ENCODE measurements around the gene PTDSS2.
"Not testable (repeated sequence)": the region's sequence is repeated elsewhere in the genome, so short reads cannot be mapped to it uniquely, and the experiment has no call there.

The PTDSS2 gene

DNA sequence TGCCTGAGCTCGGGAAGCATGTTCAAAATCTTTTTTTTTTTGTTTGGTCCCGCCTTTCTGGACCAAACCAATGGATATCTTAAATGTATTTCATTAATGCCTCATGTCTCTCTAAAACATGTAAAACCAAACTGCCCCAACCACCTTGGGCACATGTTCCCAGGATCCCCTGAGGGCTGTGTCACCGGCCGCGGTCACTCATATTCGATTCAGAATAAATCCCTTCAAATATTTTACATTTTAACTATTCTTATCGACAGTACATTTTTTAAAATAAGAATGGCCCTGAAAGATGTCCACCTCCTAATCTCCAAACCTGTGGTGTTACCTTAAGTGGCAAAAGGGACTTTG, 54.9 kb downstream of the PTDSS2 start:
- no peak for DNase-seq (ENCODE audit: low read depth in 4 of 4, low spot score in 1 of 4)

GRCh38 chr11:506238-506994, 56.3 kb downstream of the PTDSS2 start:
- DNase-seq (ENCODE audit: low read depth in 4 of 4, low spot score in 1 of 4): peak; percentile 92 to 97 (median 95)

- peak; percentile 99 to 100 (median 100) for DNase-seq (ENCODE audit: low read depth in 4 of 4, low spot score in 1 of 4)
Observed at GRCh38 chr11:506995-507726, 57.1 kb downstream of the PTDSS2 start, which contains the start of gene RNH1. Gene RNH1, minus strand, starts transcription at chr11:507242. Its CDS starts 5,080 bp downstream, at chr11:502162.

- no peak for DNase-seq (ENCODE audit: low read depth in 4 of 4, low spot score in 1 of 4)
Observed at GRCh38 chr11:507727-508515, 57.8 kb downstream of the PTDSS2 start.

GRCh38 chr11:508956-509355, 58.9 kb downstream of the PTDSS2 start:
- no peak for DNase-seq (ENCODE audit: low read depth in 4 of 4, low spot score in 1 of 4)

DNA sequence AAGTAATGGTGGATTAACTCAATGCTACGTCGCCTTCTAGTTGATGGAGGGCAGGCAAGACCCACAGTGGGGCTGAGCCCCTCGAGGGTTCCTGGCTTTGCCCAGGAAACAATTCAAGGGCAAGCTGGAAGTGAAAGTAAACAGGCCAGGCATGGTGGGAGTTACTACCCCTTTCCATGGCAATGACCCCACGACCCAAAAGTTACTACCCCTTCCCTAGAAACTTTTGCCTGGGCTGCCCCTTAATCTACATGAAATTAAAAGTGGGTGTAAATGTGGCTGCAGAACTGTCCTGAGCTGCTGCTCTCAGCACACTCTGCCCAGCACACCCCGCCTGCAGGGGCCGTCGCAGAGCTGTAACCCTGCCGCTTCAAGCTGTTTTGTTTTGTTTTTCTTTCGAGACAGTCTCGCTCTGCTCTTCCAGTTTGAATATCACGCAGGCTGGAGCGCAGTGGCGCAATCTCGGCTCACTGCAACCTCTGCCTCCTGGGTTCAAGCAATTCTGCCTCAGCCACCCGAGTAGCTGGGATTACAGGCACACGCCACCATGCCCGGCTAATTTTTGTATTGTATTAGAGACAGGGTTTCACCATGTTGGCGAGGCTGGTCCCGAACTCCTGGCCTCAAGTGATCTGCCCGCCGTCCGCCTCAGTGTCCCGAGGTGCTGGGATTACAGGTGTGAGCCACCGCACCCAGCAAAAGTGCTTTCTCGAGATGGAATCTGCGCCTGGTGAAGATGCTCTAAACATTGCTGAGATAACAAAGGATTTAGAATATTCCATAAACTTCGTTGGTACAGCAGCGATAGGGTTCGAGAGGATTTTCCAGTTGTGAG, 62.9 kb downstream of the PTDSS2 start:
- DNase-seq (ENCODE audit: low read depth in 4 of 4, low spot score in 1 of 4): no peak

DNA sequence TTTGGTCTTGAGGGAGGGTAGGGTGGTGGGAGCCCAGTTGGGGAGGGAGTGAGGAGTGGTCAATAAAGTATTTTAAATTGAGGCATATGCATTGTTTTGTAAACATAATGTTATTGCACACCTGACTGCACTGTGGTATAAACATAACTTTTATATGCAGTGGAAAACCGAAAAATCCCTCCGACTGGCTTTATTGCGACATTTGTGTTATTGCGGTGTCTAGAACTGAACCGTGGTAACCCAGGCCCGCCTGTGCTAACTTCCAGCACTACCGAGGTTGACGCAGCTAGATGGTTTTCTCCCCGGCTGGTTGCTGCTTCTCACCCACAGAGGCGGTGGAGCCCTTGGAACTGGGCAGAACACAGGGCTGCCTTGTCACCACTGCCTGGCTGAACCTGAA, 64.5 kb downstream of the PTDSS2 start:
- no peak for DNase-seq (ENCODE audit: low read depth in 4 of 4, low spot score in 1 of 4)

DNA sequence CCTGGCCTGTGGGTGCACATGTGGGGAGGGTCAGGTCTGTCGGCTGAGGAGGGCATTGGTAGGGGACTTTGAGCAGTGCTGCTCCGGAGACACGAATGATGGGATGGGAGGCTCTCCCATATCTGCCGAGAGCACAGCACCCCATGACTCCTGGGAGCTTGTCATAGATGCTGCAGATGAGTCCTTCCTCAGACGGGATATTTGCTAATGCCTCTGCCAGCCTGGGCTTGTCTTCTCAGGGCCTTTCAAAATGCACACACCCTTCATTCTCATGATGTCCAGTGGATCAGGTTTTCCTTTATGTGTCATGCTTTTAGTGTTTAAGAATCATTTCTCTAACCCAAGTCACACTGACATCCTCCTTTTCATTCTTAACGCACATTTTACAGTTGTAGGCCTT, 65.1 kb downstream of the PTDSS2 start:
- no peak for DNase-seq (ENCODE audit: low read depth in 4 of 4, low spot score in 1 of 4)

- DNase-seq (ENCODE audit: low read depth in 4 of 4, low spot score in 1 of 4): no peak
Observed at GRCh38 chr11:516400-516799, 66.3 kb downstream of the PTDSS2 start.

GRCh38 chr11:516918-517685, 67.0 kb downstream of the PTDSS2 start:
- not testable (repeated sequence) for DNase-seq (ENCODE audit: low read depth in 4 of 4, low spot score in 1 of 4)

DNA sequence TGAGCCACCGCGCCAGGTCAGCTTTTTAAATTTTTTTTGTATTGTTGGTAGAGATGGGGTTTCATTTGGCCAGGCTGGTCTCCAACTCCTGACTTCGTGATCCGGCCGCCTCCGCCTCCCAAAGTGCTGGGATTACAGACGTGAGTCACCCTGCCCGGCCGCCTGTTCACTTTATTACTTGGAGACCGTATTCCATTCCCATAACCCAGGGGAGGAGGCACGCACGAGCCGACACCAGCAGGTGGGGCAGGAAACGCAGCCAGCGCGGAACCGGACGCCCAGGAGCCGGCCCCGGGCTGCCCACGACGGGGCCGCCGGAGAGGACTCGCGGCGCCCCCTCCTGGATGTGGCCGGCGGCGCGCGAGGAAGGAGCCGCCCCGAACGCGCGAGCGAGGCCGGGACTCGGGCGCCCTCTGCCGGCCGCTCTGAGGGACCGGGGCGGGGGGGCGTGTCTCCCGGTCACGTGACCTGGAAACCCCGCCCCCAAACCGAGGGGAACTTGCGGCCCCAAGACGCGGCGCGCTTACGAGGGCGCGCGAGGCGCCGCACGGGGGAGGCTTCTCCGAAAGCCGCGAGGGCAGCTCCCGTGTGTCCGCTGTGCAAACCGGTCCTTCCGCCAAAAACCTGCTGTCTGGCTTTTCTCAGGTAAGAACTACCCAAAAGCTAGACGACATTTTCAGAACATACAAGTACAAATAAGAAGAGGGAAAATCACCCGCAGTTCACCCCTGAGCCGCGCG, 68.6 kb downstream of the PTDSS2 start:
- peak; percentile 79 to 92 (median 80) for DNase-seq (ENCODE audit: low read depth in 4 of 4, low spot score in 1 of 4)

- DNase-seq (ENCODE audit: low read depth in 4 of 4, low spot score in 1 of 4): no peak
Observed at GRCh38 chr11:520428-521176, 70.5 kb downstream of the PTDSS2 start.

DNA sequence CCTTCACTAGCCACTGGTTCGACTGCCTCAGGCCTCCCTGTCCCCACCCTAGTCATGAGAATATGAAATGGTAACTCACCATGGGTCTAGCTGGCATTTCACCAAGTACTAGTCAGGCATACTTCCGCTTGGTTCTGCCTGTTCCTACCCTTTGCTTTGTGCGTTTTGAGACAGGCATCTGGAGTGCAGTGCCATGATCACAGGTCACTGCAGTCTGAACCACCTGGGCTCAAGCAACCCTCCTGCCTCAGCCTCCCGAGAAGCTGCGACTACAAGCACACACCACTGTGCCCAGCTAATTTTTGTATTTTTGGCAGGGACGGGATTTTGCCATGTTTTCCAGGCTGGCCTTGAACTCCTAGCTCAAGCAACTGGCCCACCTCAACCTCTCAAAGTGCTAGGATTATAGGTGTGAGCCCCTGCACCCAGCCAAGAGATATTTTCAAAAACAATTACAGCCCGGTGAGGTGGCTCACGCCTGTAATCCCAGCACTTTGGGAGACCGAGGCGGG, 71.2 kb downstream of the PTDSS2 start:
- no peak for DNase-seq (ENCODE audit: low read depth in 4 of 4, low spot score in 1 of 4)

GRCh38 chr11:526192-526591, 76.1 kb downstream of the PTDSS2 start:
- DNase-seq (ENCODE audit: low read depth in 4 of 4, low spot score in 1 of 4): no peak

- DNase-seq (ENCODE audit: low read depth in 4 of 4, low spot score in 1 of 4): no peak
Observed at GRCh38 chr11:528166-528814, 78.2 kb downstream of the PTDSS2 start.

DNA sequence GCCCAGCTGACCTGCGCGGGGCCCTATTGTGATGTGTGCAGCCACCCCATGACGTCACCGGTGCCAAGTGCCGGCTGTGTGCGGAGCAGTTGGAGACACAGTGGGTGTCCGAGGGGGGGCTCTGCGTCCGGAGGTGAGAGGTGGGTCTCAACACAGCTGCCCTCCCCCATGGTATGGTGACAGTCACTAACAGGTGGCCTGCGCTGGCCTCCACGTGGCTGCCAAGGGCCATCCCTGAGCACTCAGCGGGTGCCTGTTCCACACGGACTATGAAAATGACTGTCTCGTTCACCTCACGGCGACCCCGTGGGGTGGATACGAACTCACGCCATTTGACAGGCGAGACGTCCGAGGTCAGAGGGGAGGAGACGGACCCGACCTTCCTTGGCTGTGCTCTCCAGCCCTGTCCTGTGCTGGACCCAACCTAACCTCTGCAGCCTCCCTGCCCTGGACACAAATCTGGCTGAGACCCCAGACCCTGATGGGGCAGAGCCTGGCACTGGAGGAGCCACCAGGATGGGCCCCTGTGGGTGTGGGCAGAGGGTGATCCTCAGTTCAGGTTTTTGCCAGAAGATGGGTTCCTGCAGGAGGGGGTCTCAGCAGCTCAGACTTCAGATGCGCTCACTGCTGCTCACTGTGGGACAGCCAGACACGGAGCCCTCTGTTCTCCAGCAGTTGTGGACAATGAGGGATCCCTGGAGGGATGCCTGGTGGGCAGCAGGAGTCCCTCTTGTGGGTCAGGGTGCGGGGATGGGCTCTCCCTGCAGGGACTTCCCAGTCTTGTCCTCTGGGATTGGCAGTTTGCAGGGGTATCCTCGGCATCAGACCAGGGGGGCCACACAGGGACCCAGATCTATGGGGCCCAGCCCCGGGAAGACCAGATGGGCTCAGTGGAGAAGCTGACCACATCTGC, 79.0 kb downstream of the PTDSS2 start:
- no peak for DNase-seq (ENCODE audit: low read depth in 4 of 4, low spot score in 1 of 4)

All from stimulated activated CD4-positive, alpha-beta T cell treated with anti-CD3 and anti-CD28 coated beads, Interleukin-1b, Interleukin-23, amount 100 ng/mL, for 24 hours (primary cell).